WTC11 (cell line): ENCODE results near the gene CEP20. TPM values are rescaled to one million over a fixed set of nuclear protein-coding genes. Genes with fewer than 3 reads are reported as not detected.

Experiments
- ATAC-seq: fragments of 200-7000 bp; cut with Tn5 transposase; 2 replicates; pipeline ENCODE4 v1.10.0; 2021; ENCODE audit warnings: mild to moderate bottlenecking, moderate library complexity
- CTCF ChIA-PET: fragments of 300-600 bp; sonication (Branson Sonifier 250); formaldehyde crosslinking; loops from one replicate; lab custom pipeline; 2021; ENCODE audit warnings: antibody characterized with exemption; lab: Charles Lee
- POLR2A ChIA-PET: fragments of 350-600 bp; sonication (Branson Sonifier 250); formaldehyde crosslinking; loops from one replicate; lab custom pipeline; 2021; ENCODE audit warnings: antibody characterized with exemption; lab: Charles Lee
- DNase-seq: peaks from one replicate; pipeline ENCODE4 v3.0.0; 2021; ENCODE audit warnings: low spot score
- H3K27ac Mint-ChIP-seq: 2 replicates; pipeline ENCODE4 v1.8.0; 2021; ENCODE audit warnings: mixed read lengths
- H3K27me3 Mint-ChIP-seq: 2 replicates; pipeline ENCODE4 v1.8.0; 2021; ENCODE audit warnings: low read depth, mild to moderate bottlenecking, moderate library complexity, mixed read lengths
- H3K36me3 Mint-ChIP-seq: 2 replicates; pipeline ENCODE4 v1.8.0; 2021; ENCODE audit warnings: mixed read lengths
- H3K4me1 Mint-ChIP-seq: 2 replicates; pipeline ENCODE4 v1.8.0; 2022; ENCODE audit warnings: mixed read lengths
- H3K4me3 Mint-ChIP-seq: 2 replicates; pipeline ENCODE4 v1.8.0; 2021; ENCODE audit warnings: mild to moderate bottlenecking, moderate library complexity, mixed read lengths
- H3K9me3 Mint-ChIP-seq: 2 replicates; pipeline ENCODE4 v1.8.0; 2021; ENCODE audit warnings: mixed read lengths
- AFF4 ChIP-seq: sonication (generic); formaldehyde crosslinking; IDR thresholded peaks from 2 replicates; pipeline ENCODE4 v1.8.1; 2023; ENCODE audit warnings: mild to moderate bottlenecking, missing genetic modification reagents, borderline replicate concordance
- ATF1 ChIP-seq: sonication (generic); formaldehyde crosslinking; IDR thresholded peaks from 2 replicates; pipeline ENCODE4 v1.8.1; 2023; ENCODE audit warnings: mild to moderate bottlenecking, moderate library complexity, missing genetic modification reagents
- ATF6 ChIP-seq: sonication (generic); formaldehyde crosslinking; IDR thresholded peaks from 2 replicates; pipeline ENCODE4 v1.8.1; 2023; ENCODE audit warnings: mild to moderate bottlenecking, missing genetic modification reagents
- FOXJ3 ChIP-seq: sonication (generic); formaldehyde crosslinking; IDR thresholded peaks from 2 replicates; pipeline ENCODE4 v1.9.0; 2021; ENCODE audit warnings: missing genetic modification reagents, mild to moderate bottlenecking, borderline replicate concordance
- GABPB1 ChIP-seq: sonication (generic); formaldehyde crosslinking; IDR thresholded peaks from 2 replicates; pipeline ENCODE4 v1.8.1; 2023; ENCODE audit warnings: mild to moderate bottlenecking, missing genetic modification reagents
- JAZF1 ChIP-seq: fragments of 250-450 bp; sonication (Bioruptor Pico); IDR thresholded peaks from 2 replicates; pipeline ENCODE4 v1.9.0; 2021; ENCODE audit warnings: moderate library complexity, mild to moderate bottlenecking, inconsistent platforms
- MXD4 ChIP-seq: fragments of 250-450 bp; sonication (Bioruptor Pico); IDR thresholded peaks from 2 replicates; pipeline ENCODE4 v1.8.0; 2021; ENCODE audit warnings: mild to moderate bottlenecking, moderate library complexity, borderline replicate concordance
- MYBL2 ChIP-seq: sonication (generic); formaldehyde crosslinking; IDR thresholded peaks from 2 replicates; pipeline ENCODE4 v1.8.1; 2023; ENCODE audit warnings: mild to moderate bottlenecking, moderate library complexity, missing genetic modification reagents
- RELA ChIP-seq: sonication (generic); formaldehyde crosslinking; IDR thresholded peaks from 2 replicates; pipeline ENCODE4 v1.8.1; 2022; ENCODE audit warnings: missing genetic modification reagents, mild to moderate bottlenecking, borderline replicate concordance
- STAT6 ChIP-seq: sonication (generic); formaldehyde crosslinking; conservative IDR thresholded peaks from 2 replicates; pipeline ENCODE4 v1.8.1; 2023; ENCODE audit warnings: mild to moderate bottlenecking, low read depth, missing genetic modification reagents, moderate library complexity
- ZBTB43 ChIP-seq: sonication (generic); formaldehyde crosslinking; IDR thresholded peaks from 2 replicates; pipeline ENCODE4 v1.8.1; 2023; ENCODE audit warnings: mild to moderate bottlenecking, missing genetic modification reagents
- ZNF396 ChIP-seq: fragments of 250-450 bp; sonication (Bioruptor Pico); IDR thresholded peaks from 2 replicates; pipeline ENCODE4 v1.8.0; 2021; ENCODE audit warnings: mild to moderate bottlenecking, moderate library complexity, borderline replicate concordance
- ZNF423 ChIP-seq: fragments of 250-450 bp; sonication (Bioruptor Pico); IDR thresholded peaks from 2 replicates; pipeline ENCODE4 v2.1.2; 2022; ENCODE audit warnings: mild to moderate bottlenecking, moderate library complexity
- ZNF532 ChIP-seq: fragments of 250-450 bp; sonication (Bioruptor Pico); IDR thresholded peaks from 2 replicates; pipeline ENCODE4 v1.9.0; 2021; ENCODE audit warnings: mild to moderate bottlenecking, borderline replicate concordance
- total RNA-seq: library from RNA; stranded (reverse); gene quantifications from 3 replicates; pipeline ENCODE4 v1.2.3, GENCODE V29; 2021
- TF ChIP-seq, protein P1 (sequence below): sonication (generic); formaldehyde crosslinking; IDR thresholded peaks from 2 replicates; pipeline ENCODE4 v1.8.1; 2022; ENCODE audit warnings: low read depth, missing genetic modification reagents, borderline replicate concordance
- TF ChIP-seq, protein P2 (sequence below): fragments of 250-450 bp; sonication (Bioruptor Pico); IDR thresholded peaks from 2 replicates; pipeline ENCODE4 v2.1.2; 2022; ENCODE audit warnings: mild to moderate bottlenecking, moderate library complexity
- TF ChIP-seq, protein P3 (sequence below): sonication (generic); formaldehyde crosslinking; IDR thresholded peaks from 2 replicates; pipeline ENCODE4 v1.8.0; 2022; ENCODE audit warnings: mild to moderate bottlenecking, missing genetic modification reagents

The CEP20 gene
- total RNA-seq, 1 experiment from 2014 or later = 39.1 TPM

- H3K27me3 Mint-ChIP-seq = peaks cover 55% of the 10 kb centered on the region
- no peak overlapping the region for H3K27ac Mint-ChIP-seq
These were observed 32.2 kb downstream of the CEP20 start for GRCh38 chr16:15856182-15856581.

More at GRCh38 chr16:15856182-15856581, 32.2 kb downstream of the CEP20 start:
- H3K36me3 Mint-ChIP-seq = no peaks in the 10 kb centered on the region
- POLR2A ChIA-PET = interaction anchor here (0.6 kb wide), 1 partner anchor 35 kb away, joined by 3 read pairs; no protein-coding TSS in a partner anchor
- H3K4me1 Mint-ChIP-seq = peaks cover 5% of the 10 kb centered on the region
- TF ChIP-seq ZNF532 (no peak), GABPB1 (CRISPR knock-in tag) (no peak), RELA (CRISPR knock-in tag) (no peak), ZNF396 (CRISPR knock-in tag) (no peak), ATF1 (no peak), FOXJ3 (CRISPR knock-in tag) (no peak), MYBL2 (no peak), ATF6 (no peak), ZNF423 (CRISPR knock-in tag) (no peak), AFF4 (CRISPR knock-in tag) (no peak), MXD4 (CRISPR knock-in tag) (no peak), ZBTB43 (no peak), JAZF1 (no peak), STAT6 (CRISPR knock-in tag) (no peak)
- TF ChIP-seq, protein P1, sequence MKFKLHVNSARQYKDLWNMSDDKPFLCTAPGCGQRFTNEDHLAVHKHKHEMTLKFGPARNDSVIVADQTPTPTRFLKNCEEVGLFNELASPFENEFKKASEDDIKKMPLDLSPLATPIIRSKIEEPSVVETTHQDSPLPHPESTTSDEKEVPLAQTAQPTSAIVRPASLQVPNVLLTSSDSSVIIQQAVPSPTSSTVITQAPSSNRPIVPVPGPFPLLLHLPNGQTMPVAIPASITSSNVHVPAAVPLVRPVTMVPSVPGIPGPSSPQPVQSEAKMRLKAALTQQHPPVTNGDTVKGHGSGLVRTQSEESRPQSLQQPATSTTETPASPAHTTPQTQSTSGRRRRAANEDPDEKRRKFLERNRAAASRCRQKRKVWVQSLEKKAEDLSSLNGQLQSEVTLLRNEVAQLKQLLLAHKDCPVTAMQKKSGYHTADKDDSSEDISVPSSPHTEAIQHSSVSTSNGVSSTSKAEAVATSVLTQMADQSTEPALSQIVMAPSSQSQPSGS (CRISPR knock-in tag) = no peak
- TF ChIP-seq, protein P2, sequence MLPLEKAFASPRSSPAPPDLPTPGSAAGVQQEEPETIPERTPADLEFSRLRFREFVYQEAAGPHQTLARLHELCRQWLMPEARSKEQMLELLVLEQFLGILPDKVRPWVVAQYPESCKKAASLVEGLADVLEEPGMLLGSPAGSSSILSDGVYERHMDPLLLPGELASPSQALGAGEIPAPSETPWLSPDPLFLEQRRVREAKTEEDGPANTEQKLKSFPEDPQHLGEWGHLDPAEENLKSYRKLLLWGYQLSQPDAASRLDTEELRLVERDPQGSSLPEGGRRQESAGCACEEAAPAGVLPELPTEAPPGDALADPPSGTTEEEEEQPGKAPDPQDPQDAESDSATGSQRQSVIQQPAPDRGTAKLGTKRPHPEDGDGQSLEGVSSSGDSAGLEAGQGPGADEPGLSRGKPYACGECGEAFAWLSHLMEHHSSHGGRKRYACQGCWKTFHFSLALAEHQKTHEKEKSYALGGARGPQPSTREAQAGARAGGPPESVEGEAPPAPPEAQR (CRISPR knock-in tag) = no peak
- TF ChIP-seq, protein P3, sequence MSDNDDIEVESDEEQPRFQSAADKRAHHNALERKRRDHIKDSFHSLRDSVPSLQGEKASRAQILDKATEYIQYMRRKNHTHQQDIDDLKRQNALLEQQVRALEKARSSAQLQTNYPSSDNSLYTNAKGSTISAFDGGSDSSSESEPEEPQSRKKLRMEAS (CRISPR knock-in tag) = no peak
- H3K4me3 Mint-ChIP-seq = peak overlapping the region; percentile 84
- no peak for ATAC-seq
- CTCF ChIA-PET = interaction anchor here (0.7 to 2.1 kb wide), 2 partner anchors 19 to 34 kb away, joined by 4 to 12 read pairs; no protein-coding TSS in a partner anchor
- H3K9me3 Mint-ChIP-seq = no peaks in the 10 kb centered on the region
- no peak for DNase-seq
